VCaP (cell line): ENCODE data around the gene LDB2.

Experiments used
- H3K27ac ChIP-seq: fragments of 450-650 bp; 2 replicates; pipeline ENCODE4 v1.5.1; 2017
- TF ChIP-seq, protein P1 (sequence below): fragments of 450-650 bp; conservative IDR thresholded peaks from 2 replicates; pipeline ENCODE4 v1.5.1; 2017; ENCODE audit warnings: mild to moderate bottlenecking, moderate library complexity

Gene LDB2

GRCh38 chr4:16676230-16676770, 222.1 kb downstream of the LDB2 start:
- no peak overlapping the region for H3K27ac ChIP-seq
- TF ChIP-seq, protein P1, sequence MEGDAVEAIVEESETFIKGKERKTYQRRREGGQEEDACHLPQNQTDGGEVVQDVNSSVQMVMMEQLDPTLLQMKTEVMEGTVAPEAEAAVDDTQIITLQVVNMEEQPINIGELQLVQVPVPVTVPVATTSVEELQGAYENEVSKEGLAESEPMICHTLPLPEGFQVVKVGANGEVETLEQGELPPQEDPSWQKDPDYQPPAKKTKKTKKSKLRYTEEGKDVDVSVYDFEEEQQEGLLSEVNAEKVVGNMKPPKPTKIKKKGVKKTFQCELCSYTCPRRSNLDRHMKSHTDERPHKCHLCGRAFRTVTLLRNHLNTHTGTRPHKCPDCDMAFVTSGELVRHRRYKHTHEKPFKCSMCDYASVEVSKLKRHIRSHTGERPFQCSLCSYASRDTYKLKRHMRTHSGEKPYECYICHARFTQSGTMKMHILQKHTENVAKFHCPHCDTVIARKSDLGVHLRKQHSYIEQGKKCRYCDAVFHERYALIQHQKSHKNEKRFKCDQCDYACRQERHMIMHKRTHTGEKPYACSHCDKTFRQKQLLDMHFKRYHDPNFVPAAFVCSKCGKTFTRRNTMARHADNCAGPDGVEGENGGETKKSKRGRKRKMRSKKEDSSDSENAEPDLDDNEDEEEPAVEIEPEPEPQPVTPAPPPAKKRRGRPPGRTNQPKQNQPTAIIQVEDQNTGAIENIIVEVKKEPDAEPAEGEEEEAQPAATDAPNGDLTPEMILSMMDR = no peak

GRCh38 chr4:16674082-16674481, 224.4 kb downstream of the LDB2 start:
- H3K27ac ChIP-seq = no peak overlapping the region
- TF ChIP-seq, protein P1 = no peak

- H3K27ac ChIP-seq = no peak overlapping the region
- TF ChIP-seq, protein P1 = no peak
Measured at GRCh38 chr4:16672421-16672820, 226.0 kb downstream of the LDB2 start.

DNA sequence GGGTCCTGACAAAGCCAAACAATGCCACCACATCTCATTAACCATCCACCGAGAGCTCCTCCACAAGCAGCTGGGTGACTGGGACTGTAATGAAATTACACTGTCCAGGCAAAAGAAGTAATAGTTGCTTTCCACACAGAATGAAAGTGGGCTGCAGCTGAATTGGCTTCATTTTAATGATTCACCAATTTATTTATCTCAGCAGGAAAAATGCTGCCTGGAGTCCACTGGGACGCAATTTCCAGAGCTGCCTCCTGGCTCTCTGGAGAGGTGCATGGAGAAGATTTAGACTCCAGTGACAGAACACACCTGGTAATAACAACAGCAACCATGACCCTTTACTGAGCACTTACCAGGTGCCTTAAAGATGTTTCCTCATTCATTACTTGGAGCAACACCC, 226.7 kb downstream of the LDB2 start:
- H3K27ac ChIP-seq = no peak overlapping the region
- TF ChIP-seq, protein P1 = no peak

DNA sequence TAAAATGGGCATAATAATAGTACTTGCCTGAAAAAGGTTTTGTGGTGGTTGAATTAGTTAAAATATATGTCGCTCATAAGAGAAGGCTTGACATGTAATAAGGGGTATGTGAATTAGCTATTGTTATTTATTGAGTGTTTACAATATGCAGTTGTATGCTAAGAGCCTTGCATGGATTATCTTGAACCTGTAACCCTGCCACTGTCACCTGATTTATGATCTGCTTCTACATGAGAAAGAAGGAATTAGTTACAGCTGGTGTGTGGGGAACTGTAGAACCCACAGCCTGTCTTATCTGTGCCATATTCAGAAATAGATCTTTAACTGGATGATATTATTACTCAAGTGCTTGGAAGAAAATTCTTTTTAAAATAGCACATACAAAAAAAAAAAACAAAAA, 227.7 kb downstream of the LDB2 start:
- no peak overlapping the region for H3K27ac ChIP-seq
- TF ChIP-seq, protein P1 = no peak

DNA sequence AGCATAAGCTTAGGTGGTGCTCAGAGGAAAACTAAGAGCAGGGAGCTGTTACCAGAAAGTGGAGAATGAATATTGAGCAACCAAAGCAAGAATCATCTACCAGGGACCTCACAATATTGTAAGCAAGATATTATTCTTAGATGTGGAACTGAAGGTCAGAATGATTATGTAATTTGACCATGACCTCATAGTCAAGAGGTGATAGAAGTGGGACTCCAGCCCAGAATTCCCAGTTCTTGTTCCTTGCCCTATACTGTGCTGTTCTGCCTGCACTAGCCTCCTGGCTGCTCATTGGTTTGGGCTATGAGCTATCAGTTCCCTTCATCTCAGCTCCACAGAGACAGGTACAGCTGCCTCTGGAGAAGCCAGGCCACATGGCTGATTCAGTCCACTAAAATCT, 229.4 kb downstream of the LDB2 start:
- TF ChIP-seq, protein P1 = no peak
- no peak overlapping the region for H3K27ac ChIP-seq

DNA sequence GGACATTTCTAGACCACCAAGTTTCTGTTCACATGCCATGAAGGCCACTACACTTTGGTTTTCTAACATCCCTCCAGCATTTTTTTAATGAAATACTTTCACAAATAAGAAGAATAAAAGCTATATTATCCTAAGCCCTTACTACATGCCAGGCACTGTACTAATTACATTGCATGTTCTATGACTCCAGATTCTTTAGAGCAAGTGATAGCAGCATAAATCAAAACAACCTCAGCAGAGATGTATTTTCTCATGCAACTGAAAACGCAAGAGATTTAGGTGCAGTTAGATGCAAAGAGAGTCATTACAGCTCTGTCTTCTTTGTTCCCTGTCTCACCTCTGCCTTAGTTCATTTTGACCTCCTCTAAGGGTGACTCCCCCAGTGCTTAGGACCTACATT, 230.0 kb downstream of the LDB2 start:
- TF ChIP-seq, protein P1 = no peak
- H3K27ac ChIP-seq = no peak overlapping the region
